Right lung (tissue), 10 donors: ENCODE measurements around the gene KLRG1. TPM values are rescaled to one million over a fixed set of nuclear protein-coding genes. Genes with fewer than 3 reads are reported as not detected.

ENCODE experiments used
- DNase-seq, 2 donors: peaks; one replicate each; pipeline ENCODE4 v3.0.0-alpha.2; 2013
- long read RNA-seq, 8 donors: transcript quantifications; one replicate each; lab custom pipeline, GENCODE V29; 2026
- polyA plus RNA-seq, 5 donors: library from polyadenylated mRNA; unstranded; fragments of 120-200 nt; gene quantifications; one replicate each; pipeline versions ENCODE4 v1.2.1 to v1.2.3, GENCODE V29; 2013; ENCODE audit warnings: inconsistent platforms in 1 of 5, low replicate concordance in 1 of 5; ENCODE audit not compliant: insufficient read length in 5 of 5, insufficient read depth in 1 of 5

KLRG1 gene
- polyA plus RNA-seq: 1 to 10 TPM; 1.1 to 2.7 (median 1.5) TPM
- long read RNA-seq, donor 1: 0 reads
- long read RNA-seq, donor 2: 0 reads
- long read RNA-seq, donor 3: 0 reads
- long read RNA-seq, donor 4: 0 reads
- long read RNA-seq, donor 5, partial matches to known transcripts: 0 of 1 reads
- long read RNA-seq, donor 5, other reads (novel, unspliced or antisense): 0 of 1 reads
- long read RNA-seq, donor 6, partial matches to known transcripts: 0 of 1 reads
- long read RNA-seq, donor 6, other reads (novel, unspliced or antisense): 0 of 1 reads
- long read RNA-seq, donor 7: 0 reads
- long read RNA-seq, donor 8: 0 reads

- no peak for DNase-seq
These were observed at the start of gene KLRG1 for GRCh38 chr12:8989413-8989812. Gene KLRG1 (plus strand): TSS chr12:8989546. CDS start chr12:8989636, 90 bp downstream.

GRCh38 chr12:8941691-8942478 lies 47.5 kb upstream of the KLRG1 start:
- DNase-seq: no peak

- no peak for DNase-seq
These were observed 45.7 kb upstream of the KLRG1 start for GRCh38 chr12:8943565-8944186.

- DNase-seq: no peak
These were observed 42.6 kb upstream of the KLRG1 start for GRCh38 chr12:8946733-8947132.

GRCh38 chr12:8947737-8948136 lies 41.6 kb upstream of the KLRG1 start:
- no peak for DNase-seq

- no peak for DNase-seq
These were observed 40.5 kb upstream of the KLRG1 start for GRCh38 chr12:8948701-8949341.

- peak; percentile 95 for DNase-seq
These were observed 39.8 kb upstream of the KLRG1 start, which contains the start of gene M6PR for GRCh38 chr12:8949342-8950220. Gene M6PR (minus strand): TSS chr12:8949645. CDS start chr12:8946404, 3,241 bp downstream.

GRCh38 chr12:8950221-8950527 lies 39.2 kb upstream of the KLRG1 start:
- no peak for DNase-seq

- DNase-seq: peak; percentile 0 to 8
These were observed 38.5 kb upstream of the KLRG1 start for GRCh38 chr12:8950702-8951478.

- no peak for DNase-seq
These were observed 37.6 kb upstream of the KLRG1 start for GRCh38 chr12:8951744-8952143.

GRCh38 chr12:8953773-8954402 lies 35.5 kb upstream of the KLRG1 start:
- no peak for DNase-seq

GRCh38 chr12:8956073-8956472 lies 33.3 kb upstream of the KLRG1 start:
- no peak for DNase-seq

- no peak for DNase-seq
These were observed 32.6 kb upstream of the KLRG1 start for GRCh38 chr12:8956772-8957171.

- no peak for DNase-seq
These were observed 31.8 kb upstream of the KLRG1 start for GRCh38 chr12:8957561-8957960.

- no peak for DNase-seq
These were observed 31.3 kb upstream of the KLRG1 start for GRCh38 chr12:8958066-8958465.

GRCh38 chr12:8960176-8960575 lies 29.2 kb upstream of the KLRG1 start:
- DNase-seq: no peak

GRCh38 chr12:8968761-8969160 lies 20.6 kb upstream of the KLRG1 start:
- DNase-seq: no peak

GRCh38 chr12:8969861-8970411 lies 19.4 kb upstream of the KLRG1 start:
- DNase-seq: no peak

GRCh38 chr12:8970432-8970831 lies 18.9 kb upstream of the KLRG1 start:
- no peak for DNase-seq

GRCh38 chr12:8980137-8980536 lies 9.2 kb upstream of the KLRG1 start:
- no peak for DNase-seq
